Activated naive CD4-positive, alpha-beta T cell treated with anti-CD3 and anti-CD28 coated beads, Interleukin-2, amount 50 U/mL, for 24 hours (primary cell): ENCODE data around the gene NAPSA.
"Not testable (repeated sequence)": the region's sequence is repeated elsewhere in the genome, so short reads cannot be mapped to it uniquely, and the experiment has no call there.

ENCODE experiments used
- H3K27ac Mint-ChIP-seq: one replicate; pipeline ENCODE4 v1.8.0; 2021; ENCODE audit warnings: mild to moderate bottlenecking, mixed read lengths
- H3K27me3 Mint-ChIP-seq: one replicate; pipeline ENCODE4 v1.8.0; 2021; ENCODE audit warnings: mixed read lengths
- H3K36me3 Mint-ChIP-seq: one replicate; pipeline ENCODE4 v1.8.0; 2021; ENCODE audit warnings: mixed read lengths
- H3K4me1 Mint-ChIP-seq: one replicate; pipeline ENCODE4 v1.8.0; 2021; ENCODE audit warnings: mixed read lengths
- H3K4me3 Mint-ChIP-seq: one replicate; pipeline ENCODE4 v1.8.0; 2021; ENCODE audit warnings: mild to moderate bottlenecking, mixed read lengths
- H3K9me3 Mint-ChIP-seq: one replicate; pipeline ENCODE4 v1.8.0; 2021; ENCODE audit warnings: mixed read lengths

The NAPSA gene

GRCh38 chr19:50330365-50331078 is 34.9 kb downstream of the NAPSA start:
- H3K36me3 Mint-ChIP-seq: peaks cover 4% of the 10 kb centered on the region
- peaks cover 64% of the 10 kb centered on the region for H3K4me1 Mint-ChIP-seq
- peaks cover 37% of the 10 kb centered on the region for H3K27me3 Mint-ChIP-seq
- no peaks in the 10 kb centered on the region for H3K9me3 Mint-ChIP-seq
- H3K4me3 Mint-ChIP-seq: peak overlapping the region; percentile 85
- H3K27ac Mint-ChIP-seq: peak overlapping the region; percentile 53

GRCh38 chr19:50329926-50330294 is 35.5 kb downstream of the NAPSA start:
- not testable (repeated sequence) for H3K9me3 Mint-ChIP-seq, H3K36me3 Mint-ChIP-seq
- peaks cover 33% of the 10 kb centered on the region for H3K27me3 Mint-ChIP-seq
- H3K27ac Mint-ChIP-seq: peak overlapping the region; percentile 84
- peak overlapping the region; percentile 85 for H3K4me3 Mint-ChIP-seq
- peaks cover 60% of the 10 kb centered on the region for H3K4me1 Mint-ChIP-seq

- H3K27me3 Mint-ChIP-seq: peaks cover 33% of the 10 kb centered on the region
- peak within 1 kb of the TSS; percentile 85 for H3K4me3 Mint-ChIP-seq
- H3K27ac Mint-ChIP-seq: peak within 1 kb of the TSS; percentile 84
- peaks cover 4% of the 10 kb centered on the region for H3K36me3 Mint-ChIP-seq
- H3K9me3 Mint-ChIP-seq: no peaks in the 10 kb centered on the region
- H3K4me1 Mint-ChIP-seq: peaks cover 60% of the 10 kb centered on the region
Observed at GRCh38 chr19:50329146-50329925, 36.1 kb downstream of the NAPSA start, which contains the start of gene KCNC3. KCNC3 (minus strand) TSS chr19:50329377; CDS start chr19:50329082, 295 bp downstream.

- peaks cover 33% of the 10 kb centered on the region for H3K27me3 Mint-ChIP-seq
- no peak overlapping the region for H3K27ac Mint-ChIP-seq
- no peaks in the 10 kb centered on the region for H3K9me3 Mint-ChIP-seq
- peaks cover 57% of the 10 kb centered on the region for H3K4me1 Mint-ChIP-seq
- H3K36me3 Mint-ChIP-seq: peaks cover 4% of the 10 kb centered on the region
- no peak overlapping the region for H3K4me3 Mint-ChIP-seq
Observed at GRCh38 chr19:50328873-50329145, 36.6 kb downstream of the NAPSA start.

GRCh38 chr19:50328224-50328872 is 37.1 kb downstream of the NAPSA start:
- H3K4me1 Mint-ChIP-seq: peaks cover 52% of the 10 kb centered on the region
- no peak overlapping the region for H3K27ac Mint-ChIP-seq
- no peak overlapping the region for H3K4me3 Mint-ChIP-seq
- peaks cover 33% of the 10 kb centered on the region for H3K27me3 Mint-ChIP-seq
- no peaks in the 10 kb centered on the region for H3K9me3 Mint-ChIP-seq
- peaks cover 4% of the 10 kb centered on the region for H3K36me3 Mint-ChIP-seq

- Mint-ChIP-seq H3K9me3 (no peaks in the 10 kb centered on the region), H3K27ac (no peak overlapping the region), H3K4me1 (peaks cover 48% of the 10 kb centered on the region), H3K27me3 (peaks cover 33% of the 10 kb centered on the region), H3K36me3 (peaks cover 4% of the 10 kb centered on the region), H3K4me3 (peak overlapping the region; percentile 31)
Observed at GRCh38 chr19:50327461-50328223, 37.8 kb downstream of the NAPSA start.

- H3K27ac Mint-ChIP-seq: peak overlapping the region; percentile 16
- H3K36me3 Mint-ChIP-seq: peaks cover 4% of the 10 kb centered on the region
- H3K27me3 Mint-ChIP-seq: peaks cover 32% of the 10 kb centered on the region
- H3K4me3 Mint-ChIP-seq: peak overlapping the region; percentile 31
- peaks cover 42% of the 10 kb centered on the region for H3K4me1 Mint-ChIP-seq
- H3K9me3 Mint-ChIP-seq: no peaks in the 10 kb centered on the region
Observed at GRCh38 chr19:50327013-50327412, 38.4 kb downstream of the NAPSA start.

- peaks cover 34% of the 10 kb centered on the region for H3K4me1 Mint-ChIP-seq
- peaks cover 28% of the 10 kb centered on the region for H3K27me3 Mint-ChIP-seq
- no peak overlapping the region for H3K4me3 Mint-ChIP-seq
- H3K27ac Mint-ChIP-seq: peak overlapping the region; percentile 23
- H3K9me3 Mint-ChIP-seq: no peaks in the 10 kb centered on the region
- peaks cover 4% of the 10 kb centered on the region for H3K36me3 Mint-ChIP-seq
Observed at GRCh38 chr19:50326101-50326664, 39.3 kb downstream of the NAPSA start.

GRCh38 chr19:50325310-50326100 is 39.9 kb downstream of the NAPSA start:
- H3K27ac Mint-ChIP-seq: no peak overlapping the region
- H3K9me3 Mint-ChIP-seq: no peaks in the 10 kb centered on the region
- H3K4me3 Mint-ChIP-seq: no peak overlapping the region
- peaks cover 4% of the 10 kb centered on the region for H3K36me3 Mint-ChIP-seq
- peaks cover 29% of the 10 kb centered on the region for H3K4me1 Mint-ChIP-seq
- peaks cover 28% of the 10 kb centered on the region for H3K27me3 Mint-ChIP-seq

- H3K27ac Mint-ChIP-seq: no peak overlapping the region
- H3K27me3 Mint-ChIP-seq: peaks cover 19% of the 10 kb centered on the region
- H3K4me1 Mint-ChIP-seq: peaks cover 17% of the 10 kb centered on the region
- no peaks in the 10 kb centered on the region for H3K36me3 Mint-ChIP-seq
- no peak overlapping the region for H3K4me3 Mint-ChIP-seq
- no peaks in the 10 kb centered on the region for H3K9me3 Mint-ChIP-seq
Observed at GRCh38 chr19:50324331-50324730, 41.1 kb downstream of the NAPSA start.

- Mint-ChIP-seq H3K27me3 (peaks cover 19% of the 10 kb centered on the region), H3K27ac (no peak overlapping the region), H3K9me3 (no peaks in the 10 kb centered on the region), H3K4me3 (no peak overlapping the region), H3K4me1 (peaks cover 15% of the 10 kb centered on the region), H3K36me3 (no peaks in the 10 kb centered on the region)
Observed at GRCh38 chr19:50323782-50324133, 41.7 kb downstream of the NAPSA start.

GRCh38 chr19:50322931-50323781 is 42.3 kb downstream of the NAPSA start:
- Mint-ChIP-seq H3K27me3 (peaks cover 19% of the 10 kb centered on the region), H3K27ac (no peak overlapping the region), H3K9me3 (no peaks in the 10 kb centered on the region), H3K4me3 (no peak overlapping the region), H3K36me3 (no peaks in the 10 kb centered on the region), H3K4me1 (peaks cover 15% of the 10 kb centered on the region)

GRCh38 chr19:50322234-50322633 is 43.2 kb downstream of the NAPSA start:
- no peaks in the 10 kb centered on the region for H3K9me3 Mint-ChIP-seq

GRCh38 chr19:50321831-50322230 is 43.6 kb downstream of the NAPSA start:
- Mint-ChIP-seq H3K27me3 (peaks cover 15% of the 10 kb centered on the region), H3K36me3 (no peaks in the 10 kb centered on the region), H3K4me1 (peaks cover 5% of the 10 kb centered on the region), H3K4me3 (no peak overlapping the region), H3K27ac (no peak overlapping the region), H3K9me3 (no peaks in the 10 kb centered on the region)

More at GRCh38 chr19:50322234-50322633, 43.2 kb downstream of the NAPSA start:
- Mint-ChIP-seq H3K4me1 (peaks cover 9% of the 10 kb centered on the region), H3K36me3 (no peaks in the 10 kb centered on the region), H3K27me3 (peaks cover 19% of the 10 kb centered on the region), H3K27ac (no peak overlapping the region), H3K4me3 (no peak overlapping the region)
